Islet precursor cell (in vitro differentiated cells): ENCODE measurements around the gene SLC10A6.
"Not testable (repeated sequence)": the region's sequence is repeated elsewhere in the genome, so short reads cannot be mapped to it uniquely, and the experiment has no call there.

Experiments used
- DNase-seq: peaks from one replicate; pipeline ENCODE4 v3.0.0-alpha.2; 2018

The SLC10A6 gene

GRCh38 chr4:86848732-86849619, at the start of gene SLC10A6:
SLC10A6 (minus strand) TSS chr4:86849384; CDS start chr4:86849115, 269 bp downstream.
- DNase-seq: peak; percentile 73

GRCh38 chr4:86898562-86898961, 49.4 kb upstream of the SLC10A6 start:
- peak; percentile 56 for DNase-seq

- DNase-seq: no peak
These were observed 47.4 kb upstream of the SLC10A6 start for GRCh38 chr4:86896596-86896995.

- no peak for DNase-seq
These were observed 46.7 kb upstream of the SLC10A6 start for GRCh38 chr4:86895692-86896488.

GRCh38 chr4:86894455-86894854, 45.3 kb upstream of the SLC10A6 start:
- no peak for DNase-seq

- DNase-seq: no peak
These were observed 44.0 kb upstream of the SLC10A6 start for GRCh38 chr4:86893136-86893535.

- no peak for DNase-seq
These were observed 43.4 kb upstream of the SLC10A6 start for GRCh38 chr4:86892636-86892960.

GRCh38 chr4:86891762-86892635, 42.8 kb upstream of the SLC10A6 start, which contains the start of gene C4orf36:
C4orf36 (minus strand) TSS chr4:86892422; CDS start chr4:86891520, 902 bp downstream.
- peak; percentile 94 for DNase-seq

GRCh38 chr4:86890790-86891189, 41.6 kb upstream of the SLC10A6 start:
- DNase-seq: no peak

- no peak for DNase-seq
These were observed 30.5 kb upstream of the SLC10A6 start for GRCh38 chr4:86879641-86880040.

- no peak for DNase-seq
These were observed 29.5 kb upstream of the SLC10A6 start for GRCh38 chr4:86878640-86879039.

- no peak for DNase-seq
These were observed 27.9 kb upstream of the SLC10A6 start for GRCh38 chr4:86876894-86877685.

- not testable (repeated sequence) for DNase-seq
These were observed 26.3 kb upstream of the SLC10A6 start for GRCh38 chr4:86875436-86875835.

- no peak for DNase-seq
These were observed 23.0 kb upstream of the SLC10A6 start for GRCh38 chr4:86872135-86872534.

- DNase-seq: no peak
These were observed 21.4 kb upstream of the SLC10A6 start for GRCh38 chr4:86870442-86871069.

GRCh38 chr4:86857341-86858052, 8.3 kb upstream of the SLC10A6 start:
- DNase-seq: no peak

GRCh38 chr4:86856896-86857295, 7.7 kb upstream of the SLC10A6 start:
- DNase-seq: no peak

GRCh38 chr4:86855572-86855971, 6.4 kb upstream of the SLC10A6 start:
- DNase-seq: peak; percentile 93

GRCh38 chr4:86853209-86853608, 4.0 kb upstream of the SLC10A6 start:
- no peak for DNase-seq

- DNase-seq: peak; percentile 88
These were observed 1.0 kb downstream of the SLC10A6 start for GRCh38 chr4:86848136-86848535.

- DNase-seq: no peak
These were observed 1.6 kb downstream of the SLC10A6 start for GRCh38 chr4:86847571-86847970.
